ENCODE measurements around the gene KIAA0319L.

DNA sequence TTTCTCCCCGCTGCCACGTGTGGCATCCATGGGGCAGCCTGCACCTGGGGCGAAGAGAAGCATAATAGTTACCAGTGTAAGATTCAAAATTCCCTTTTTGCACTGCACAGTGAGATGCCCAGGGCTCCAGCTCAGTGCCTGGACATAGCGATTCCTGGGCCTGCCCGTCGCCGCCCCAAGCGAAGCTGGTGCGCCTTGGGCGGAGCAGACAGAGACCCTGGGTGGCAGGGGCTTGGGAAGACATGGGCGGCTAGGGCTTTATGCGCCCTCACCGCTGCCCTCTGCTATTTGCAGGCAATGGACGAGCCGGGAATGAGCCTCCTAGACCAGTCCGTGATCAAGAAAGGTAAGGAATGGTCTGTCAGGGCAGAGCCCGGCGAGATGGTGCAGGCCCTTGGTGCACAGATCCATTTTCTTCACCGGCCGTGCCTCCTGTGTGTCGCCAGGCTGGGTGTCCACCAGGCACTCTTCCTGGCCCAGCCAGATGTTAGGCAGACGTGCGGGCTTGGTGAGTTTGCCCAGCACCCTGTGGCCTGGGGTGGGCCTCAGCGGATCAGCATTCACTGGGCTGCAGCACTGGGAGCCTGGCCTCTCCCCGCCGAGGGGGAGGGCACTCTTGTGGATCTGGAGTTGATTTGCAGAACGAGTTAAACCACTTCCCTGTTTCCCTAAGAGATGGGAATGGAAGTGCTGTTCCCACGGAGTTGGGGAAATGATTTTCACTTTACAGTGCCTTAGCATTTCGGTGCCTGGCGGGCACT lies 17.6 kb upstream of the KIAA0319L start:
- TF ChIP-seq POLR2A (IDR thresholded peaks at IDR 0.05; ENCODE audit: low read length) (no peak), GATA1 (IDR thresholded peaks at IDR 0.05; ENCODE audit: low read depth, low read length) (no peak)

Measured in erythroblast (primary cell).